ENCODE results near the gene PPP2R2D.

The PPP2R2D gene

DNA sequence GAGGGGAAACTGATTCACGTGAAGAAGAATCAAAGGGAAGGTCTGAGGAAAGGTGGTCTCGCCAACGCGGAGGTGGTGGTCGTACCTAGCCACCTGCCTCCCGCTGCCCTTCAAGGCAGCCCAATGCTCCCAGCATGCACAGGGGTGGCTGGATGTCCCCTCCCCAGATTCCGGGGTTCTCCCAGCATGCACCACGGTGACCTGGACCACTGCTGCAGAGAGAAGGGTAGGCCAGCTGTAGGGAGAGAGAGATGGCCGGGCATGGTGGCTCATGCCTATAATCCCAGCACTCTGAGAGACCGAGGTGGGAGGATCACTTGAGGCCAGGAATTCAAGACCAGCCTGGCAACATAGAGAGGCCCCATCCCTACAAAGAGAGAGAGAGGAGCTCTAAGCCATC lies 32.4 kb upstream of the PPP2R2D start:
- no peak overlapping the region for H3K4me2 ChIP-seq
- H3K27ac ChIP-seq, result no peak overlapping the region
- H3K36me3 ChIP-seq, result no peaks in the 10 kb centered on the region
- H3K9me3 ChIP-seq, result no peaks in the 10 kb centered on the region
- H3K9ac ChIP-seq, result no peak overlapping the region
- H4K20me1 ChIP-seq, result no peaks in the 10 kb centered on the region
- no peaks in the 10 kb centered on the region for H3K4me1 ChIP-seq
- no peak for TF ChIP-seq Cebpa-rat (IDR thresholded peaks at IDR 0.05)
- no peaks in the 10 kb centered on the region for H3K27me3 ChIP-seq
- H3K4me3 ChIP-seq, result no peak overlapping the region

GRCh38 chr10:131869344-131869743 lies 31.5 kb upstream of the PPP2R2D start:
- Histone ChIP-seq H3K9me3 (no peaks in the 10 kb centered on the region), H3K4me3 (no peak overlapping the region), H3K4me2 (no peak overlapping the region), H3K9ac (no peak overlapping the region), H3K27me3 (no peaks in the 10 kb centered on the region), H3K27ac (no peak overlapping the region), H3K4me1 (peaks cover 6% of the 10 kb centered on the region), H3K36me3 (no peaks in the 10 kb centered on the region), H4K20me1 (no peaks in the 10 kb centered on the region)
- 0 out of 2 replicates have a peak, but pooled peaks have one; percentile 33 for TF ChIP-seq Cebpa-rat (IDR thresholded peaks at IDR 0.05)

- Histone ChIP-seq H3K4me3 (no peak overlapping the region), H3K4me2 (no peak overlapping the region), H4K20me1 (no peaks in the 10 kb centered on the region), H3K36me3 (no peaks in the 10 kb centered on the region), H3K9ac (no peak overlapping the region), H3K4me1 (peaks cover 15% of the 10 kb centered on the region), H3K9me3 (no peaks in the 10 kb centered on the region), H3K27me3 (no peaks in the 10 kb centered on the region), H3K27ac (no peak overlapping the region)
- TF ChIP-seq Cebpa-rat (IDR thresholded peaks at IDR 0.05), result no peak
Measured at GRCh38 chr10:131870411-131870810, 30.4 kb upstream of the PPP2R2D start.

- H3K4me2 ChIP-seq, result no peak overlapping the region
Measured at GRCh38 chr10:131870831-131871672, 29.8 kb upstream of the PPP2R2D start.

DNA sequence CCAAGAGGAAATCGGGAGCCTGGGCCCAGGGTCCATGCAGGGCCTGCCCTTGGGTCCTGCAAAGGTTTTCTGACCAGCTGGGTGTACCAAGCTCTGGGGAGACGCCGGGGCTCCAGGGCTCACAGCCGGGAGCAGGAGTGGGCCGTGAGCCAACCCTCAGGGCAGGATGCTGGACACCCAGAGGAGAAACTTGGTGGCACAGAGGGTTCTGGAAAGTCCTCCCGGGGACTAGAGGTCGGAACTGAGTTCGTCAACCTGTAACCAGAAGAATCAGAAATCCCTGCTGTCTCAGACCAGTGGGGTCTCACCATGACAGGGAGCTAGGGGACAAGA lies 29.2 kb upstream of the PPP2R2D start:
- no peak for TF ChIP-seq Cebpa-rat (IDR thresholded peaks at IDR 0.05)
- no peak overlapping the region for H3K4me3 ChIP-seq
- H3K9me3 ChIP-seq, result no peaks in the 10 kb centered on the region
- no peaks in the 10 kb centered on the region for H3K36me3 ChIP-seq
- no peaks in the 10 kb centered on the region for H3K27me3 ChIP-seq
- peaks cover 20% of the 10 kb centered on the region for H3K4me1 ChIP-seq
- H3K9ac ChIP-seq, result 0 out of 2 replicates have a peak overlapping the region, but pooled peaks have one; percentile 6
- H3K27ac ChIP-seq, result no peak overlapping the region
- H4K20me1 ChIP-seq, result no peaks in the 10 kb centered on the region
- H3K4me2 ChIP-seq, result no peak overlapping the region

More at GRCh38 chr10:131870831-131871672, 29.8 kb upstream of the PPP2R2D start:
- Histone ChIP-seq H3K4me3 (no peak overlapping the region), H4K20me1 (no peaks in the 10 kb centered on the region), H3K36me3 (no peaks in the 10 kb centered on the region), H3K4me1 (peaks cover 20% of the 10 kb centered on the region), H3K9ac (0 out of 2 replicates have a peak overlapping the region, but pooled peaks have one; percentile 6), H3K9me3 (no peaks in the 10 kb centered on the region), H3K27ac (no peak overlapping the region), H3K27me3 (no peaks in the 10 kb centered on the region)
- TF ChIP-seq Cebpa-rat (IDR thresholded peaks at IDR 0.05), result no peak

DNA sequence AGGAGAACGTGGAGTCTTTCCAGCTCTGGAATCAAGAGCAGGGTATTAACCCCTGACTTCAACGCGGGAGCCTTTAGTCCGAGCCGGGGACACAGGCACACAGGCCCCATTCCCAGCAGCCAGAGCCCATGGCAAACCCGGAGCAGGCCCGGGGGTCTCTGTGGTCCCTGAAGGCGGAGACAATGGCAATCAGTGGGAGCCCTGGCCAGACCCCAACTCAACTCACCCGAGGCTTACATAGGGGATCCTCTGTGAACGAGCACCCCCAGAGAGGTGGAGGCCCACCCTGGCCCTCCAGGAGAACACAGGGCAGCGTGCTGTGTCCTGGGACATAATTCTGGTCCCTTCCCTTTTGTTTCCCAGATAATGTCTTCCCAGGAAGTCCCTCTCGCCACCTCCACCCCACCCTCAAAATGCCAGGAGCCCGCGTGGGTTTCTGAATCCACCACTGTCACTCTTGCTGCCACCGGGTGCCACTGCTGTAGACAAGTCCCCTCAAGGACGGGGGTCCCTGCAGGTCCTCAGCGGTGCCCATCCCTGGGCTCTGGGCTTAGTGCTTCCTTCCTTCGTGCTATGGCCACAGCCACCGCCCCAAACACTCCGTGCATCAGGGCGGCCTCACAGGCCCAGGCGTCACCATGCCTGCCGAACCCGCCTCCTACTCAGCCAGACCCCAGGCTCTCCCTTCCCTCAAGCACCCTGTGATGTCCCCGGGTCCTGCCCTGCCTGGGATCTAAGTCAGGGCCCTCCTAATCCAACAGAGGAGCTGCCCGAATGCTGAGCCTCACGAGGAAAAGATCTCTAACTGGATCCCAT lies 28.6 kb upstream of the PPP2R2D start:
- 0 out of 2 replicates have a peak overlapping the region, but pooled peaks have one; percentile 18 for H3K27ac ChIP-seq
- no peak overlapping the region for H3K4me3 ChIP-seq
- H3K9ac ChIP-seq, result 0 out of 2 replicates have a peak overlapping the region, but pooled peaks have one; percentile 6
- TF ChIP-seq Cebpa-rat (IDR thresholded peaks at IDR 0.05), result no peak
- peaks cover 26% of the 10 kb centered on the region for H3K4me1 ChIP-seq
- no peaks in the 10 kb centered on the region for H3K9me3 ChIP-seq
- no peaks in the 10 kb centered on the region for H3K27me3 ChIP-seq
- H3K36me3 ChIP-seq, result no peaks in the 10 kb centered on the region
- no peak overlapping the region for H3K4me2 ChIP-seq
- H4K20me1 ChIP-seq, result no peaks in the 10 kb centered on the region

DNA sequence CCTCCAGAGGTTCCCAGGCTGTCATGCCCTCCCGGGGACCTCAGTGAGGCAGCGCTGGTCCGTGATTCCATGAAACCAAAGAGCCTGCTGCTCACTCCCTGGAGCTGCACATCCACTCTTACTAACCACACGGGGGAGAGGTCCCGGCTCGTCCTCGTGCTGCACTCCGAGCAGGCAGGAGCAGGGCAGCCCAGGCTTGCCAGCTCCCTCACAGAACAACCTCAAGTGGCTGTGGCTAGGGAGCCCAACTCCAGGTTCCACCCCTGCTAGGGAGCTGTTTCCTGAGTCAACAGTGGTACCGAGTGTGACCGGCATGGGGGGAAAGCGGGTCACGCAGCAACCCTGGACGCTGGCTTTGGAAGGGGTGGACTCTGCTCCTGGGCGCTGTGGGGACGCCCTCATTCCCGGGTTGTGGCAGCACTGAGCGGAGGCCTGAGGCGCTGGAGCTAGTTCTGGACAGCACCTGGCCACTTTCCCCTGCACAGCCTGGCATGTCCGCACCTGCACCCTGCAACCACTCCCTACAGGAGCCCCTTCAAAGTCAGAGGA lies 27.9 kb upstream of the PPP2R2D start:
- Histone ChIP-seq H3K9me3 (no peaks in the 10 kb centered on the region), H4K20me1 (no peaks in the 10 kb centered on the region), H3K4me3 (no peak overlapping the region), H3K36me3 (no peaks in the 10 kb centered on the region), H3K27me3 (no peaks in the 10 kb centered on the region), H3K27ac (0 out of 2 replicates have a peak overlapping the region, but pooled peaks have one; percentile 18), H3K9ac (no peak overlapping the region), H3K4me1 (peaks cover 29% of the 10 kb centered on the region), H3K4me2 (no peak overlapping the region)
- no peak for TF ChIP-seq Cebpa-rat (IDR thresholded peaks at IDR 0.05)

GRCh38 chr10:131874991-131875451 lies 25.8 kb upstream of the PPP2R2D start:
- peak overlapping the region; percentile 78 for H3K4me2 ChIP-seq
- H3K36me3 ChIP-seq, result no peaks in the 10 kb centered on the region
- TF ChIP-seq Cebpa-rat (IDR thresholded peaks at IDR 0.05), result no peak
- H3K4me1 ChIP-seq, result peaks cover 29% of the 10 kb centered on the region
- H3K4me3 ChIP-seq, result 0 out of 2 replicates have a peak overlapping the region, but pooled peaks have one; percentile 33
- H3K9me3 ChIP-seq, result no peaks in the 10 kb centered on the region
- H3K27ac ChIP-seq, result 0 out of 2 replicates have a peak overlapping the region, but pooled peaks have one; percentile 26
- no peaks in the 10 kb centered on the region for H3K27me3 ChIP-seq
- no peaks in the 10 kb centered on the region for H4K20me1 ChIP-seq
- H3K9ac ChIP-seq, result no peak overlapping the region

DNA sequence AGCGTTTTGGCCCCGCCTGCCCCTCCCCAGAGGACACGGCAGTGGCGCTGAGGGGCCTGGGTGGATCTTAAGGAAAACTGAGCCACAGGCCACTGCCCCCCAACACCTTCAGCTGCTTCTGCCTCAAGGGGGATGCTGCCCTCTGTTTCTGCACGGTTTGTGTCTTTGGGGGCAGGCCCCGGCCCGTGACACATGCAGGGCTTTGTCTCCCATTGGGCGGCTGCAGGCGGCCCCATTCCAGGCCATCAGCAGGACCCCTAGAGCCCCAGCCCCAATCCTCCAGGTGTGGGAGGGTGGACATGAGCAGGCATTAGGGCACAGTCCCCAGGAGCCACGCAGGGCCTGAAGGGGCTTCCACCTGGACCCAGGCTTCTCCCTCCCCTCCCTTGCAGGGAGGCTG lies 25.3 kb upstream of the PPP2R2D start:
- peak overlapping the region; percentile 78 for H3K4me2 ChIP-seq
- no peak overlapping the region for H3K9ac ChIP-seq
- H3K4me3 ChIP-seq, result 0 out of 2 replicates have a peak overlapping the region, but pooled peaks have one; percentile 33
- H4K20me1 ChIP-seq, result no peaks in the 10 kb centered on the region
- no peaks in the 10 kb centered on the region for H3K9me3 ChIP-seq
- TF ChIP-seq Cebpa-rat (IDR thresholded peaks at IDR 0.05), result no peak
- H3K36me3 ChIP-seq, result no peaks in the 10 kb centered on the region
- no peaks in the 10 kb centered on the region for H3K27me3 ChIP-seq
- H3K4me1 ChIP-seq, result peaks cover 29% of the 10 kb centered on the region
- H3K27ac ChIP-seq, result 0 out of 2 replicates have a peak overlapping the region, but pooled peaks have one; percentile 26

Measured in BLaER1 (cell line).